Thoracic aorta (tissue), 2 donors: Measurements from ENCODE around the gene MON1A. TPM values are rescaled to one million over a fixed set of nuclear protein-coding genes. Genes with fewer than 3 reads are reported as not detected.

ENCODE experiments used
- ATAC-seq: fragments of 150-250 bp; one replicate; pipeline ENCODE4 v1.8.0; 2017; ENCODE audit warnings: low read depth; ENCODE audit not compliant: insufficient number of reproducible peaks, low FRiP score
- DNase-seq: peaks from one replicate; pipeline ENCODE4 v3.0.0-alpha.2; 2020; ENCODE audit warnings: low spot score
- H3K27ac ChIP-seq, 2 donors: fragments of 200-600 bp; sonication (generic); 1 replicate in 1 of 2; 2 replicates in 1 of 2; pipeline ENCODE4 v1.5.1; 2016; ENCODE audit warnings: mild to moderate bottlenecking in 2 of 2, moderate library complexity in 2 of 2
- H3K27me3 ChIP-seq: fragments of 200-600 bp; sonication (generic); replicated peaks from 2 replicates; pipeline ENCODE4 v1.6.0; 2016; ENCODE audit warnings: mild to moderate bottlenecking; ENCODE audit not compliant: insufficient read depth
- H3K36me3 ChIP-seq: fragments of 200-600 bp; sonication (generic); one replicate; pipeline ENCODE4 v1.5.1; 2016
- H3K4me1 ChIP-seq, 2 donors: fragments of 200-600 bp; sonication (generic); 1 replicate in 1 of 2; 2 replicates in 1 of 2; pipeline versions ENCODE4 v1.5.1 to v1.6.0; 2016; ENCODE audit warnings: low read depth in 2 of 2, mild to moderate bottlenecking in 1 of 2; ENCODE audit not compliant: control insufficient read depth in 1 of 2
- H3K4me3 ChIP-seq: fragments of 200-600 bp; sonication (generic); 2 replicates; pipeline ENCODE4 v1.5.1; 2016; ENCODE audit warnings: mild to moderate bottlenecking
- H3K9me3 ChIP-seq: fragments of 200-600 bp; sonication (generic); 2 replicates; pipeline ENCODE4 v1.5.1; 2016
- total RNA-seq, 2 donors: library from RNA; depleted of rRNA; stranded (reverse); fragments of >200 nt; gene quantifications; one replicate each; pipeline versions ENCODE4 v1.1.0 to v1.2.3, GENCODE V29; 2016
- TF ChIP-seq, protein P1 (sequence below): fragments of 200-600 bp; sonication (generic); IDR thresholded peaks from one replicate; pipeline ENCODE4 v1.5.1; 2019; ENCODE audit warnings: antibody characterized with exemption

MON1A gene
- total RNA-seq, 2 donors from 2014 or later, result 17.4 to 23.4 TPM

DNA sequence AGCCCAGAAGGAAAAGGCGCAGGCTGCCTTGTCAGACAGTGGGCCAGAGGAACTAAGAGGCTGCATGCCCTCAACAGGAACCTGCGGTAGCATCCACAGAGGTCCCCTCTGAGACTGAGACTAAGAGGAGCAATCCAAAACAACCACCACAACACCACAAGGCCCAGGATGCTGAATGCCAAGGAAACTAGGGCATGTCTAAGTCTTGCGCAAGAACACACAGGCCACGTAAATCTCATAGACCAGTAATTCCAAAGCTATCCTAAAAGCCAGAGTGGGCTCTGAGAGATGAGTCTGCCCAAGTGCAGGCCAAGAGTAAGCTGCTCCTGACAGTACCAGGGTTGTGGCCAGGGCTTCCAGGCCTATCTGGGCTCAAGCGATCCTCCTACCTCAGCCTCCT is 12.9 kb downstream of the MON1A start:
- TF ChIP-seq, protein P1, sequence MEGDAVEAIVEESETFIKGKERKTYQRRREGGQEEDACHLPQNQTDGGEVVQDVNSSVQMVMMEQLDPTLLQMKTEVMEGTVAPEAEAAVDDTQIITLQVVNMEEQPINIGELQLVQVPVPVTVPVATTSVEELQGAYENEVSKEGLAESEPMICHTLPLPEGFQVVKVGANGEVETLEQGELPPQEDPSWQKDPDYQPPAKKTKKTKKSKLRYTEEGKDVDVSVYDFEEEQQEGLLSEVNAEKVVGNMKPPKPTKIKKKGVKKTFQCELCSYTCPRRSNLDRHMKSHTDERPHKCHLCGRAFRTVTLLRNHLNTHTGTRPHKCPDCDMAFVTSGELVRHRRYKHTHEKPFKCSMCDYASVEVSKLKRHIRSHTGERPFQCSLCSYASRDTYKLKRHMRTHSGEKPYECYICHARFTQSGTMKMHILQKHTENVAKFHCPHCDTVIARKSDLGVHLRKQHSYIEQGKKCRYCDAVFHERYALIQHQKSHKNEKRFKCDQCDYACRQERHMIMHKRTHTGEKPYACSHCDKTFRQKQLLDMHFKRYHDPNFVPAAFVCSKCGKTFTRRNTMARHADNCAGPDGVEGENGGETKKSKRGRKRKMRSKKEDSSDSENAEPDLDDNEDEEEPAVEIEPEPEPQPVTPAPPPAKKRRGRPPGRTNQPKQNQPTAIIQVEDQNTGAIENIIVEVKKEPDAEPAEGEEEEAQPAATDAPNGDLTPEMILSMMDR, result no peak
- DNase-seq (no peak), ATAC-seq (no peak)
- Histone ChIP-seq H3K27me3 (no peaks in the 10 kb centered on the region), H3K36me3 (no peaks in the 10 kb centered on the region), H3K4me3 (no peak overlapping the region), H3K9me3 (no peaks in the 10 kb centered on the region), H3K27ac (no peak overlapping the region), H3K4me1 (peaks cover 4 to 6% of the 10 kb centered on the region in 2 donors)

DNA sequence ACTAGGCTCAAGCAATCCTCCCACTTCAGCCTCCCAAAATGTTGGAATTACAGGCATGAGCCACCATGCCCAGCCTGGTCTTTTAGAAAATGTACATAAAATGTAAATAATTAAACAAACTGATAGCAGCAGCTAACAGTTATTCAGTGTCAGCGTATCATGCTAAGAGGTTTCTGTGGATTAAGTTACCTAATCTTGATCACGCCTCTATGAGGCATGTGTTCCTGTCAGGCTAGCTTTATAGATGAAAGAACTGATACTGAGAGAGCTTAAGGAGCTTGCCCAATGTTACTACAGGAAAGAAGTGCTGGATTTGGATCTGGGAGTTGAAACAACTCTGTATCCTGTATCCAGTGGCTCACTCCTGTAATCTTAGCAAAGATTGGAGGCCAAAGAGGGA is 14.7 kb downstream of the MON1A start:
- TF ChIP-seq, protein P1, result no peak
- H3K4me1 ChIP-seq, result peaks cover 4 to 6% of the 10 kb centered on the region in 2 donors
- no peak overlapping the region for H3K4me3 ChIP-seq
- H3K27me3 ChIP-seq, result no peaks in the 10 kb centered on the region
- H3K9me3 ChIP-seq, result no peaks in the 10 kb centered on the region
- H3K36me3 ChIP-seq, result peaks cover 8% of the 10 kb centered on the region
- no peak overlapping the region for H3K27ac ChIP-seq
- ATAC-seq, result no peak
- DNase-seq, result no peak

DNA sequence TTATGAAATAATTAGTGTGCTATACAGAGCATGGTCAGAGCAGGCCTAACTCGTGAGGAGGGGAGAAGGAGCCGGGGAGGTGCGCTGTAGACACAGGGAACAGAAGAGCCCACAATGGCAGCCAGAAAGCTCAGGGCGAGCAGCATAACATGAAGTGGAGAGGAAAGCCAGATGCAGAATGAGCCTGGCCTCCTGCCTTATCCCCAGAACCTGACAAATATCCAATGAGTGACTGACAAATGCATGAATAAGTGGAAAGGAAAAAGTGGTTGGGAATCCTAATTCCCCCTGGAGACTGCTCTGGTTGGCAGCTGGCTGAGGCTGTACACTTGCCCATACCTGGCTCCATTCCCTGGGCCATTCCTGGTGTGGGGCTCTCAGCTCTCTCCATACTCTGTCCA is 16.7 kb downstream of the MON1A start:
- no peaks in the 10 kb centered on the region for H3K9me3 ChIP-seq
- no peak for ATAC-seq

DNA sequence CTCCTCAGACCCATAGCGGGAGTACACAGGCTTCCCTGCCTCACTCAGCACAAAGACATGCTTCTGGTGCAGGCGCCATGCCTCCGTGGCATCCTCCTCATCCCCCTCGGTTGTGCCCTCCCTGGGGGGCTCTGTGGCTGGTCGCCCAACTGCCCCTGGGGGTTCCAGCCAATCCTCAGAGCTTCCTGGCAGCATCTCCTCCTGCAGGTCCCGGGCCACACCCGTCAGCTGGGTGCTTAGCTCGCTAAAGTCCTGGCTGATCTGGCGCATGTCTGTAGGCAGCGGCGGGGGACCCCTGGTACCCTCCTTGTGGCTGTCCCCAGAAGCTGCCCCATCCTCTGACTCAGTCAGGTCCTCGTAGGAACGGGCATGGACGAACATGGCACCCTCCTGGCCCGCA is 18.0 kb downstream of the MON1A start:
- H3K27me3 ChIP-seq, result no peaks in the 10 kb centered on the region
- H3K27ac ChIP-seq, result no peak overlapping the region
- TF ChIP-seq, protein P1, result no peak
- H3K4me3 ChIP-seq, result no peak overlapping the region
- ATAC-seq (no peak), DNase-seq (no peak)
- H3K9me3 ChIP-seq, result no peaks in the 10 kb centered on the region
- H3K36me3 ChIP-seq, result peaks cover 11% of the 10 kb centered on the region
- H3K4me1 ChIP-seq, result peaks cover 4 to 7% of the 10 kb centered on the region in 2 donors

More for the DNA sequence above, 16.7 kb downstream of the MON1A start:
- Histone ChIP-seq H3K27me3 (no peaks in the 10 kb centered on the region), H3K4me1 (peaks cover 4 to 6% of the 10 kb centered on the region in 2 donors), H3K4me3 (no peak overlapping the region), H3K36me3 (peaks cover 11% of the 10 kb centered on the region), H3K27ac (no peak overlapping the region)
- DNase-seq, result no peak
- TF ChIP-seq, protein P1, result no peak

DNA sequence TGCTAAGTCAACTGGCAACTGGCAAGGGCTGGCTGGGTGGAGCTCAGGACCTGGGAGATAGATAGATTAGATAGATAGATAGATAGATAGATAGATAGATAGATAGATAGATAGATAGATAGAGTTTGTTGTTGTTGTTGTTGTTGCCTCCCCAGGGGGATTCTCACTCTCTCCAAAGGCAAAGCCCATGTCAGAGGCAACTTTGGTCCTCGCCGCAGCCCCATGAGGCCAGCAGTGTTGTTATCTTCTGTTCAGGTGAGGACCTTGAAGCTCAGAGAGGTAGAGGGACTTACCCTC is 18.5 kb downstream of the MON1A start:
- Histone ChIP-seq H3K9me3 (no peaks in the 10 kb centered on the region), H3K27ac (no peak overlapping the region), H3K4me3 (no peak overlapping the region), H3K36me3 (peaks cover 11% of the 10 kb centered on the region), H3K27me3 (no peaks in the 10 kb centered on the region), H3K4me1 (peaks cover 4 to 12% of the 10 kb centered on the region in 2 donors)
- ATAC-seq (no peak), DNase-seq (no peak)
- TF ChIP-seq, protein P1, result no peak
